Measurements from ENCODE around the gene MTG2. TPM values are rescaled to one million over a fixed set of nuclear protein-coding genes. Genes with fewer than 3 reads are reported as not detected.

The MTG2 gene
- total and polyA plus RNA-seq, 2 experiments from 2014 or later, result 20.4 to 32.9 TPM

DNA sequence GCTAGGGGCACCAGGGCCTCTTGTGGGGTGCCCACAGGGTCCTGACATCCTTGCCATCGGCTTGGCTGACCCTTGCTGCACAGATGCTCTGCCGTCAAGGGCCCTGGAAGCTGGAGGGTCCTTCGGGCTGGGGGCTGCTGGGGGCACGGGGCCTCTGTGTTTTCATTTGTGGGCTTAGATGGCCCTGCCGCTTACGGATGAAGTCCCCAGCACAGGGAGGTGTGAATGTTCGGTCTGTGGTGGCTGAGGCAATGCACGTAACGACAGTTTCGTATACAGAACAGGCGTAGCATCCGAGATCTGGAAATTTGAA is 24.8 kb upstream of the MTG2 start:
- Histone ChIP-seq H3K9me3 (ENCODE audit: low read depth) (no peaks in the 10 kb centered on the region), H3K4me1 (ENCODE audit: low read depth) (peaks cover 7% of the 10 kb centered on the region), H3K36me3 (peaks cover 11% of the 10 kb centered on the region), H3K27me3 (no peaks in the 10 kb centered on the region), H3K4me3 (no peak overlapping the region), H3K27ac (no peak overlapping the region)
- TF ChIP-seq, protein P1, sequence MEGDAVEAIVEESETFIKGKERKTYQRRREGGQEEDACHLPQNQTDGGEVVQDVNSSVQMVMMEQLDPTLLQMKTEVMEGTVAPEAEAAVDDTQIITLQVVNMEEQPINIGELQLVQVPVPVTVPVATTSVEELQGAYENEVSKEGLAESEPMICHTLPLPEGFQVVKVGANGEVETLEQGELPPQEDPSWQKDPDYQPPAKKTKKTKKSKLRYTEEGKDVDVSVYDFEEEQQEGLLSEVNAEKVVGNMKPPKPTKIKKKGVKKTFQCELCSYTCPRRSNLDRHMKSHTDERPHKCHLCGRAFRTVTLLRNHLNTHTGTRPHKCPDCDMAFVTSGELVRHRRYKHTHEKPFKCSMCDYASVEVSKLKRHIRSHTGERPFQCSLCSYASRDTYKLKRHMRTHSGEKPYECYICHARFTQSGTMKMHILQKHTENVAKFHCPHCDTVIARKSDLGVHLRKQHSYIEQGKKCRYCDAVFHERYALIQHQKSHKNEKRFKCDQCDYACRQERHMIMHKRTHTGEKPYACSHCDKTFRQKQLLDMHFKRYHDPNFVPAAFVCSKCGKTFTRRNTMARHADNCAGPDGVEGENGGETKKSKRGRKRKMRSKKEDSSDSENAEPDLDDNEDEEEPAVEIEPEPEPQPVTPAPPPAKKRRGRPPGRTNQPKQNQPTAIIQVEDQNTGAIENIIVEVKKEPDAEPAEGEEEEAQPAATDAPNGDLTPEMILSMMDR (IDR thresholded peaks at IDR 0.05; ENCODE audit: low read depth, low read length), result no peak
- DNase-seq (ENCODE audit: low read depth in 1 of 2, low spot score in 1 of 2), result no peak

DNA sequence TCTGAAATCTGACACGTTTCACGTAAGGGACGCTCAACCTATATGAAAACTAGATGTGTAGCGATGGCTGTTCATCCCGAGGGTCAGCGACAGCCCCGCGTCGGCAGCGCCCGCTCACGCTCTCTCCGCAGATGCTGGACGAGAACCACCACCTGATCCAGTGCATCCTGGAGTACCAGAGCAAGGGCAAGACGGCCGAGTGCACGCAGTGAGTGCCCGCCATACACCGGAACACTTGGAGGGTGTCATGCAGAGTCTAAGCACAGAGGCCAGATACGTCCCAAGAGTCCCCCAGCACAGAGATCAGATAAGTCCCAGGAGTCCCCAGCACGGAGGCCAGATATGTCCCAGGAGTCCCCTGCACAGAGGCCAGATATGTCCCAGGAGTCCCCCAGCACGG is 24.3 kb upstream of the MTG2 start:
- Histone ChIP-seq H3K36me3 (peaks cover 15% of the 10 kb centered on the region), H3K27ac (no peak overlapping the region), H3K4me3 (no peak overlapping the region), H3K27me3 (no peaks in the 10 kb centered on the region), H3K9me3 (ENCODE audit: low read depth) (no peaks in the 10 kb centered on the region), H3K4me1 (ENCODE audit: low read depth) (peaks cover 7% of the 10 kb centered on the region)
- no peak for DNase-seq (ENCODE audit: low read depth in 1 of 2, low spot score in 1 of 2)
- TF ChIP-seq, protein P1 (IDR thresholded peaks at IDR 0.05; ENCODE audit: low read depth, low read length), result no peak

DNA sequence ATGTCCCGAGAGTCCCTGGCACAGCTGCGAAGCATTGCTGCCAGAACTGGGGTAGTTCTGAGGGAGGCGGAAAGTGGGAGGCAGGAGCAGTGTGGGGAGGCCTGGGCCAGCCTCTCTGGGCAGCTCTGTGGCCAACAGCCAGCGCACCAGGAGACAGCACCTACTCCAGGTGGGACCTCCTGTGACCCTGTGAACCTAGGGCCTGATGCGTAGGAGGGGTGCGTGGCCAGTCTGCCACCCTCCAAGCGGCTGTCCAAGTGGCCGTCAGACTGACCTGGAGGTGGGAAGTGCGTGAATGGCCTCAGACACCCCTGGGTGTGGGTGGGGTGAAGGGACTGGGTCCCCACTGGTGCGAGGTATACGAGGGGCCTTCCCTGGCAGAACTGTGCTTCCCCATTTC is 23.8 kb upstream of the MTG2 start:
- TF ChIP-seq, protein P1 (IDR thresholded peaks at IDR 0.05; ENCODE audit: low read depth, low read length), result no peak
- no peak overlapping the region for H3K27ac ChIP-seq
- H3K4me1 ChIP-seq (ENCODE audit: low read depth), result peaks cover 7% of the 10 kb centered on the region
- H3K36me3 ChIP-seq, result peaks cover 20% of the 10 kb centered on the region
- no peaks in the 10 kb centered on the region for H3K9me3 ChIP-seq (ENCODE audit: low read depth)
- no peaks in the 10 kb centered on the region for H3K27me3 ChIP-seq
- no peak overlapping the region for H3K4me3 ChIP-seq
- no peak for DNase-seq (ENCODE audit: low read depth in 1 of 2, low spot score in 1 of 2)

DNA sequence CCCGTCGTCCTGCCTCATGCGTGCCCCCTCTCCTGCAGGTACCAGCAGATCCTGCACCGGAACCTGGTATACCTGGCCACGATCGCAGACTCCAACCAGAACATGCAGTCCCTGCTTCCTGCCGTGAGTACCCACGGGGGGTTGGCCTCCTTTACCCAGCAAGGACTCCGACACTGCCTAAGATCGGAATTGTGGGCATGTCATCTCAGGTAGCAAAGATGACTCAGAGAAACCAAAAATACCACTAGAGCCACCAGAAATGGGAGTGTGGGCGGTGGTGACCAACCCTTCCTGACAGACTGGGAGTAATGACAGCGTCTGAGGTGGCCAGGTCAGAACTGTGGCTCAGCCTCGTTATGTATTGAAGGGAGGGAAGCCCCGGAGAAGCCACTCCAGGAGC is 23.0 kb upstream of the MTG2 start:
- TF ChIP-seq, protein P1 (IDR thresholded peaks at IDR 0.05; ENCODE audit: low read depth, low read length), result no peak
- DNase-seq (ENCODE audit: low read depth in 1 of 2, low spot score in 1 of 2), result no peak
- H3K27me3 ChIP-seq, result no peaks in the 10 kb centered on the region
- no peaks in the 10 kb centered on the region for H3K9me3 ChIP-seq (ENCODE audit: low read depth)
- peaks cover 22% of the 10 kb centered on the region for H3K36me3 ChIP-seq
- no peak overlapping the region for H3K4me3 ChIP-seq
- peaks cover 7% of the 10 kb centered on the region for H3K4me1 ChIP-seq (ENCODE audit: low read depth)
- no peak overlapping the region for H3K27ac ChIP-seq

DNA sequence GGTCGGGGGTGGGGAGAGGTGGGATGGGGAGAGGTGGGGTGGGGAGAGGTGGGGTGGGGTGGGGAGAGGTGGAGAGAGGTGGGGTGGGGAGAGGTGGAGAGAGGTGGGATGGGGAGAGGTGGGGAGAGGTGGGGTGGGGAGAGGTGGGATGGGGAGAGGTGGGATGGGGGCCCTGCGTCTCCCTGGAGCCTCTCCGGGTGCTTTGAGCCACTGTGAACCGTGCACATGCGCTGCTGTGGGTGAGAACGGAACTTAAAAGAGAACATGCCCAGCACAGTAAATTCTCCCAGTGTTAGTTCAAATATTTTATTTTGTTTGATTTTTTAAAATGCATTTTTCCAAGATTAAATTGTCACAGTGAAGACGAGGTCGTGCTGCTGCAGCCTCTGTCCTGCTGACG is 22.6 kb upstream of the MTG2 start:
- Histone ChIP-seq H3K4me3 (no peak overlapping the region), H3K4me1 (ENCODE audit: low read depth) (peaks cover 7% of the 10 kb centered on the region), H3K27me3 (no peaks in the 10 kb centered on the region), H3K27ac (no peak overlapping the region), H3K36me3 (peaks cover 24% of the 10 kb centered on the region), H3K9me3 (ENCODE audit: low read depth) (no peaks in the 10 kb centered on the region)
- DNase-seq (ENCODE audit: low read depth in 1 of 2, low spot score in 1 of 2), result no peak
- TF ChIP-seq, protein P1 (IDR thresholded peaks at IDR 0.05; ENCODE audit: low read depth, low read length), result no peak

DNA sequence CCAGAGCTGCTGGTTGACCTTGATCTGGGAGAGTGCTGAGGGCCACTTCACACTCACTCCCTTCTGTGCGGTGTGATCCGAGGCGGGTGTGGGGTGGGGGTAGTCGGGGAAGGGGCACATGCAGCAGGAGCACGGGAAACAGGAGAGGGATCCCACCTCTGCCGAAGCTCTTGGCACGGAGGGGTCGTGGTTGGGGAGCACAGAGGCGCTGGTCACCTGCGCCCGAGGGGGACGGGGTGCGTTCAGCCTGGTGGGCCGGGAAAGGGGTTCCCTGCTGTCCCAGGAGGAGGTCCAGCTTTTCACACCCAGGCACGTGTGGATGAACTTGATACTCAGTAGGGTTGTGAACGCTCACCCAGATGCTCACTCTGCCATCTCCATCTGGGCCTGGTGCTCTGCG is 22.0 kb upstream of the MTG2 start:
- no peak for DNase-seq (ENCODE audit: low read depth in 1 of 2, low spot score in 1 of 2)
- H3K27me3 ChIP-seq, result no peaks in the 10 kb centered on the region
- peaks cover 30% of the 10 kb centered on the region for H3K36me3 ChIP-seq
- no peak overlapping the region for H3K4me3 ChIP-seq
- H3K4me1 ChIP-seq (ENCODE audit: low read depth), result peaks cover 7% of the 10 kb centered on the region
- TF ChIP-seq, protein P1 (IDR thresholded peaks at IDR 0.05; ENCODE audit: low read depth, low read length), result no peak
- H3K27ac ChIP-seq, result no peak overlapping the region
- H3K9me3 ChIP-seq (ENCODE audit: low read depth), result no peaks in the 10 kb centered on the region
